Upper lobe of right lung (tissue), 1 donor: Measurements from ENCODE around the gene GPR62. TPM values are rescaled to one million over a fixed set of nuclear protein-coding genes. Genes with fewer than 3 reads are reported as not detected.

Experiments
- ATAC-seq: fragments of 200-7000 bp; cut with Tn5 transposase; one replicate; pipeline ENCODE4 v1.9.1; 2020; ENCODE audit warnings: mild to moderate bottlenecking, moderate library complexity
- DNase-seq: peaks from one replicate; pipeline ENCODE4 v3.0.0-alpha.2; 2020
- H3K27ac ChIP-seq: fragments of 200-600 bp; one replicate; pipeline ENCODE4 v1.8.0; 2022
- H3K27me3 ChIP-seq: fragments of 200-600 bp; one replicate; pipeline ENCODE4 v1.8.0; 2022; ENCODE audit warnings: mild to moderate bottlenecking
- H3K36me3 ChIP-seq: fragments of 200-600 bp; one replicate; pipeline ENCODE4 v1.8.0; 2022
- H3K4me1 ChIP-seq: fragments of 200-600 bp; one replicate; pipeline ENCODE4 v1.8.0; 2022
- H3K4me3 ChIP-seq: fragments of 200-600 bp; one replicate; pipeline ENCODE4 v1.8.0; 2022; ENCODE audit warnings: mild to moderate bottlenecking
- H3K9me3 ChIP-seq: fragments of 200-600 bp; one replicate; pipeline ENCODE4 v1.8.0; 2022
- intact Hi-C: fragments of 100-400 bp; cut with DNase I; formaldehyde crosslinking; loops from one replicate; pipeline ENCODE4 v1.11.0; 2022
- total RNA-seq: library from RNA; stranded (reverse); fragmentation: NEBNext Ultra II Directional; extraction: Animal tissue kit (Norgen Biotek cat#: 25700); gene quantifications from one replicate; pipeline ENCODE4 v1.2.1, GENCODE V29; 2021
- TF ChIP-seq, protein P1 (sequence below): fragments of 200-600 bp; IDR thresholded peaks from one replicate; pipeline ENCODE4 v1.8.0; 2022; ENCODE audit warnings: antibody characterized with exemption
- donor health status: DM: no; HTN: yes; CAD: no; lungs with severe emphysema.

GPR62 gene
- total RNA-seq, 1 donor from 2014 or later = not detected

GRCh38 chr3:51955893-51956770 lies 951 bp downstream of the GPR62 start:
- ATAC-seq = peak; percentile 71
- H3K27me3 ChIP-seq = no peaks in the 10 kb centered on the region
- no peaks in the 10 kb centered on the region for H3K36me3 ChIP-seq
- peak overlapping the region; percentile 43 for H3K4me3 ChIP-seq
- H3K27ac ChIP-seq = peak overlapping the region; percentile 60
- peaks cover 8% of the 10 kb centered on the region for H3K4me1 ChIP-seq
- no peaks in the 10 kb centered on the region for H3K9me3 ChIP-seq
- DNase-seq = no peak
- TF ChIP-seq, protein P1, sequence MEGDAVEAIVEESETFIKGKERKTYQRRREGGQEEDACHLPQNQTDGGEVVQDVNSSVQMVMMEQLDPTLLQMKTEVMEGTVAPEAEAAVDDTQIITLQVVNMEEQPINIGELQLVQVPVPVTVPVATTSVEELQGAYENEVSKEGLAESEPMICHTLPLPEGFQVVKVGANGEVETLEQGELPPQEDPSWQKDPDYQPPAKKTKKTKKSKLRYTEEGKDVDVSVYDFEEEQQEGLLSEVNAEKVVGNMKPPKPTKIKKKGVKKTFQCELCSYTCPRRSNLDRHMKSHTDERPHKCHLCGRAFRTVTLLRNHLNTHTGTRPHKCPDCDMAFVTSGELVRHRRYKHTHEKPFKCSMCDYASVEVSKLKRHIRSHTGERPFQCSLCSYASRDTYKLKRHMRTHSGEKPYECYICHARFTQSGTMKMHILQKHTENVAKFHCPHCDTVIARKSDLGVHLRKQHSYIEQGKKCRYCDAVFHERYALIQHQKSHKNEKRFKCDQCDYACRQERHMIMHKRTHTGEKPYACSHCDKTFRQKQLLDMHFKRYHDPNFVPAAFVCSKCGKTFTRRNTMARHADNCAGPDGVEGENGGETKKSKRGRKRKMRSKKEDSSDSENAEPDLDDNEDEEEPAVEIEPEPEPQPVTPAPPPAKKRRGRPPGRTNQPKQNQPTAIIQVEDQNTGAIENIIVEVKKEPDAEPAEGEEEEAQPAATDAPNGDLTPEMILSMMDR = peak; percentile 50
- intact Hi-C loops = no loop called here

GRCh38 chr3:51957520-51958205 lies 2.5 kb downstream of the GPR62 start:
- H3K27me3 ChIP-seq = no peaks in the 10 kb centered on the region
- no peak overlapping the region for H3K27ac ChIP-seq
- H3K36me3 ChIP-seq = no peaks in the 10 kb centered on the region
- DNase-seq = no peak
- TF ChIP-seq, protein P1 = no peak
- no peak for ATAC-seq
- intact Hi-C loops = no loop called here
- no peak overlapping the region for H3K4me3 ChIP-seq
- peaks cover 8% of the 10 kb centered on the region for H3K4me1 ChIP-seq
- H3K9me3 ChIP-seq = no peaks in the 10 kb centered on the region

GRCh38 chr3:51958603-51959521 lies 3.7 kb downstream of the GPR62 start:
- TF ChIP-seq, protein P1 = no peak
- no peak for ATAC-seq
- H3K9me3 ChIP-seq = no peaks in the 10 kb centered on the region
- no peak overlapping the region for H3K4me3 ChIP-seq
- H3K4me1 ChIP-seq = peaks cover 8% of the 10 kb centered on the region
- H3K27ac ChIP-seq = no peak overlapping the region
- no peak for DNase-seq
- H3K27me3 ChIP-seq = no peaks in the 10 kb centered on the region
- intact Hi-C loops = no loop called here
- H3K36me3 ChIP-seq = no peaks in the 10 kb centered on the region

GRCh38 chr3:51959651-51960050 lies 4.5 kb downstream of the GPR62 start:
- H3K27ac ChIP-seq = no peak overlapping the region
- no peaks in the 10 kb centered on the region for H3K36me3 ChIP-seq
- intact Hi-C loops = no loop called here
- no peak overlapping the region for H3K4me3 ChIP-seq
- H3K27me3 ChIP-seq = no peaks in the 10 kb centered on the region
- H3K4me1 ChIP-seq = peaks cover 8% of the 10 kb centered on the region
- no peaks in the 10 kb centered on the region for H3K9me3 ChIP-seq
- DNase-seq = no peak
- TF ChIP-seq, protein P1 = no peak
- ATAC-seq = no peak

- TF ChIP-seq, protein P1 = no peak
- DNase-seq (no peak), ATAC-seq (no peak)
- H3K9me3 ChIP-seq = no peaks in the 10 kb centered on the region
- H3K27ac ChIP-seq = no peak overlapping the region
- no peaks in the 10 kb centered on the region for H3K36me3 ChIP-seq
- intact Hi-C loops = no loop called here
- no peaks in the 10 kb centered on the region for H3K27me3 ChIP-seq
- no peak overlapping the region for H3K4me3 ChIP-seq
- peaks cover 8% of the 10 kb centered on the region for H3K4me1 ChIP-seq
Observed at GRCh38 chr3:51960386-51960785, 5.2 kb downstream of the GPR62 start.
